ENCODE results near the gene THAP8. TPM values are rescaled to one million over a fixed set of nuclear protein-coding genes. Genes with fewer than 3 reads are reported as not detected.

Gene THAP8
- total and polyA plus RNA-seq, 2 donors: 5.4 to 5.7 TPM

DNA sequence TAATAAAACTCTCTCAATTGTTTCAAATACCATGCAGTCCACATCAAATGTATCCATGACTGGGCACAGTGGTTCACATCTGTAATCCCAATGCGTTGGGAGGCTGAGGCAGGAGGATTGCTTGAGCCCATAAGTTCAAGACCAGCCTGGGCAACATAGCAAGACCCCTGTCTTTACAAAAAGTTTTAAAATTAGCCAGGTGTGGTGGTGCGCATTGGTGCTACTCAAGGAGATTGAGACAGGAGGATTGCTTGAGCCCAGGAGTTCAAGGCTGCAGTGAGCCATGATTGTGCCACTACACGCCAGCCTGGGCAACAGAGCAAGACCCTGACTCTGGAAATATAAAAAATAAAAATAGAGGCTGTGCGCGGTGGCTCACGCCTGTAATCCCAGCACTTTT is 26.4 kb downstream of the THAP8 start:
- no peak overlapping the region for H3K27ac ChIP-seq (ENCODE audit: low read depth in 1 of 2, low read length in 1 of 2)
- DNase-seq (ENCODE audit: low read depth in 6 of 9, low spot score in 9 of 9): no peak
- no peaks in the 10 kb centered on the region for H3K27me3 ChIP-seq (ENCODE audit: control insufficient read depth in 2 of 2, insufficient read depth in 1 of 2, low read length in 1 of 2)
- 97% methylated on average over 6 of the region's 6 CpGs for WGBS
- peaks cover 10 to 34% of the 10 kb centered on the region in 2 donors for H3K36me3 ChIP-seq (ENCODE audit: control insufficient read depth in 2 of 2, insufficient read depth in 2 of 2, low read length in 1 of 2)
- no peaks in the 10 kb centered on the region for H3K9me3 ChIP-seq (ENCODE audit: control insufficient read depth in 2 of 2, insufficient read depth in 1 of 2, low read length in 1 of 2)
- no peak overlapping the region for H3K4me3 ChIP-seq (ENCODE audit: low read length in 2 of 2)
- H3K4me1 ChIP-seq (ENCODE audit: control insufficient read depth in 2 of 2, insufficient read depth in 2 of 2, low read length in 2 of 2): peaks cover 4 to 6% of the 10 kb centered on the region in 2 donors

GRCh38 chr19:36026091-36026876 is 27.8 kb downstream of the THAP8 start:
- WGBS: 95% methylated on average over 49 of the region's 49 CpGs
- no peak overlapping the region for H3K4me3 ChIP-seq (ENCODE audit: low read length in 2 of 2)
- no peaks in the 10 kb centered on the region for H3K27me3 ChIP-seq (ENCODE audit: control insufficient read depth in 2 of 2, insufficient read depth in 1 of 2, low read length in 1 of 2)
- H3K4me1 ChIP-seq (ENCODE audit: control insufficient read depth in 2 of 2, insufficient read depth in 2 of 2, low read length in 2 of 2): no peaks in the 10 kb centered on the region
- H3K9me3 ChIP-seq (ENCODE audit: control insufficient read depth in 2 of 2, insufficient read depth in 1 of 2, low read length in 1 of 2): no peaks in the 10 kb centered on the region
- peaks cover 18 to 41% of the 10 kb centered on the region in 2 donors for H3K36me3 ChIP-seq (ENCODE audit: control insufficient read depth in 2 of 2, insufficient read depth in 2 of 2, low read length in 1 of 2)
- H3K27ac ChIP-seq (ENCODE audit: low read depth in 1 of 2, low read length in 1 of 2): no peak overlapping the region
- no peak for DNase-seq (ENCODE audit: low read depth in 6 of 9, low spot score in 9 of 9)

GRCh38 chr19:36025541-36025940 is 28.5 kb downstream of the THAP8 start:
- H3K36me3 ChIP-seq (ENCODE audit: control insufficient read depth in 2 of 2, insufficient read depth in 2 of 2, low read length in 1 of 2): peaks cover 18 to 44% of the 10 kb centered on the region in 2 donors
- no peaks in the 10 kb centered on the region for H3K4me1 ChIP-seq (ENCODE audit: control insufficient read depth in 2 of 2, insufficient read depth in 2 of 2, low read length in 2 of 2)
- no peaks in the 10 kb centered on the region for H3K9me3 ChIP-seq (ENCODE audit: control insufficient read depth in 2 of 2, insufficient read depth in 1 of 2, low read length in 1 of 2)
- H3K27me3 ChIP-seq (ENCODE audit: control insufficient read depth in 2 of 2, insufficient read depth in 1 of 2, low read length in 1 of 2): no peaks in the 10 kb centered on the region
- no peak overlapping the region for H3K4me3 ChIP-seq (ENCODE audit: low read length in 2 of 2)
- no peak for DNase-seq (ENCODE audit: low read depth in 6 of 9, low spot score in 9 of 9)
- H3K27ac ChIP-seq (ENCODE audit: low read depth in 1 of 2, low read length in 1 of 2): no peak overlapping the region
- WGBS: 96% methylated on average over 1 of the region's 1 CpG

DNA sequence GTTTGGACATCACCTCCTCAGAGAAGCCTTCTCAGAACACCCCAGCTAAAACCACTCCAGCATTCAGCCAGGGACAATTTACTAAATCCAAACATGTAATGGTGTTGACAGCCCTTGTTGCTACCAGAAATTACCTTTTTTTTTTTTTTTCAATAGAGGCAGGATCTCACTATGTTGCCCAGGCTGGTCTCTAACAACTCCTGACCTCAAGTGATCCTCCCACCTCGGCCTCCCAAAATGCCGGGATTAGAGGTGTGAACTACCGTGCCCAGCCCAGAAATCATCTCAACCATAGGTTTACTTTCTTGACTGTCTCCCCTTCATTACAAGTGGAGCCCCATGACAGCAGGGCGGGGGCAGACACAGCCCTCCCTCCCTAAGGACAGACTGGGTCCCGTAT is 30.7 kb downstream of the THAP8 start:
- Histone ChIP-seq H3K4me1 (ENCODE audit: control insufficient read depth in 2 of 2, insufficient read depth in 2 of 2, low read length in 2 of 2) (no peaks in the 10 kb centered on the region), H3K36me3 (ENCODE audit: control insufficient read depth in 2 of 2, insufficient read depth in 2 of 2, low read length in 1 of 2) (peaks cover 23 to 47% of the 10 kb centered on the region in 2 donors), H3K27me3 (ENCODE audit: control insufficient read depth in 2 of 2, insufficient read depth in 1 of 2, low read length in 1 of 2) (no peaks in the 10 kb centered on the region), H3K4me3 (ENCODE audit: low read length in 2 of 2) (no peak overlapping the region), H3K27ac (ENCODE audit: low read depth in 1 of 2, low read length in 1 of 2) (no peak overlapping the region), H3K9me3 (ENCODE audit: control insufficient read depth in 2 of 2, insufficient read depth in 1 of 2, low read length in 1 of 2) (no peaks in the 10 kb centered on the region)
- WGBS: 98% methylated on average over 5 of the region's 5 CpGs
- no peak for DNase-seq (ENCODE audit: low read depth in 6 of 9, low spot score in 9 of 9)

GRCh38 chr19:36019061-36019670 is 34.9 kb downstream of the THAP8 start:
- no peak for DNase-seq (ENCODE audit: low read depth in 6 of 9, low spot score in 9 of 9)
- 98% methylated on average over 22 of the region's 22 CpGs for WGBS
- H3K4me3 ChIP-seq (ENCODE audit: low read length in 2 of 2): no peak overlapping the region
- no peak overlapping the region for H3K27ac ChIP-seq (ENCODE audit: low read depth in 1 of 2, low read length in 1 of 2)
- no peaks in the 10 kb centered on the region for H3K27me3 ChIP-seq (ENCODE audit: control insufficient read depth in 2 of 2, insufficient read depth in 1 of 2, low read length in 1 of 2)
- no peaks in the 10 kb centered on the region for H3K9me3 ChIP-seq (ENCODE audit: control insufficient read depth in 2 of 2, insufficient read depth in 1 of 2, low read length in 1 of 2)
- peaks cover 4 to 9% of the 10 kb centered on the region in 2 donors for H3K4me1 ChIP-seq (ENCODE audit: control insufficient read depth in 2 of 2, insufficient read depth in 2 of 2, low read length in 2 of 2)
- H3K36me3 ChIP-seq (ENCODE audit: control insufficient read depth in 2 of 2, insufficient read depth in 2 of 2, low read length in 1 of 2): peaks cover 27% of the 10 kb centered on the region in 2 donors

DNA sequence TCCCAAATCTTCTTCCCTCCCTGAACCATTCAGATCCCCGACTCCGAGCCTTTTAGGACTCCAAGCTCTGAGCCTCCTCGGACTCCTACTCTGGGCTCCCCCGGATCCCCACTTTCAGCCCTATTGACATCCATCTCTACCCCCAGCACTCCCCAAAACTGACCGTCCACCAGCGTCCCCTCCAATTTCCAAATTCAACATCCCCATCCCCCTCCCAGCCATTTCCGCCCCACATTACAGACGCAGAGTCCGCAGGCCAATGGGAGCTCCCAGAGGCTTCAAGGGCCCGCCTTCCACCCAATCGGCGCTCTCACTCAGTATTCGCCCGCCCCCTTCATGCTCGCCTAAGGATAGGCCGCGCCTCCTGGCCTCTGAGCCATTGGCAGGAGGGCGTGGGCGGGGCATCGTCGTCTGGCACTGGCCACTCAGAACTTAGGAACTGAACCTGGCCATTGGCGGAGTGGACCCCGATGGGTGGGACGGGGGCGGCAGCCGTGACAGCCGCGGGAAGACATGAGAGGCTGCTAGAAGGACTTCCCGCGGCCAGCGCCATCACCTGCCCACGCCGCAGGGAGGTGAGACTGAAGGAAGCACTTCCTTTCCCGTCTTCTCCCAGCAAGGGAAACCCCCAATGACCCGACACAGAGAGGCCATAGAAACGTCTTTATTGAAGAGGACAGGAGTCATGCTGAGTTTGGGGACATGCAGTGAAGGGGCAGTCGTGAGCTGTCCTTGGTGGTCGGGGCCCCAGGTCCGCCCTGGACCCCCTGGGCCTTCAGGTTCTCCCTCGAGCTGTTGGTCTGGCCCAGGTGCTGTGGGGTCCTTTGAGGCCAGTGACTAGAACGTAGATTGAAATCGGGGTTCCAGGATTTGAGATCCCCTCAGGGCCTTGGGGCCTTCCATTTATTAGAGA is 39.8 kb downstream of the THAP8 start, which contains the start of gene ALKBH6:
TSS of gene ALKBH6 (minus strand) at position 202 of the 913 bp plus-strand sequence. CDS start 816 bp downstream, outside the sequence.
- 3% methylated on average over 42 of the region's 42 CpGs for WGBS
- Histone ChIP-seq H3K36me3 (ENCODE audit: control insufficient read depth in 2 of 2, insufficient read depth in 2 of 2, low read length in 1 of 2) (peaks cover 15% of the 10 kb centered on the region in 2 donors), H3K4me1 (ENCODE audit: control insufficient read depth in 2 of 2, insufficient read depth in 2 of 2, low read length in 2 of 2) (peaks cover 15 to 17% of the 10 kb centered on the region in 2 donors), H3K27ac (ENCODE audit: low read depth in 1 of 2, low read length in 1 of 2) (peak within 1 kb of the TSS; percentile 40 to 73), H3K27me3 (ENCODE audit: control insufficient read depth in 2 of 2, insufficient read depth in 1 of 2, low read length in 1 of 2) (peaks cover 0 to 9% of the 10 kb centered on the region in 2 donors), H3K4me3 (ENCODE audit: low read length in 2 of 2) (peak within 1 kb of the TSS; percentile 54 to 61), H3K9me3 (ENCODE audit: control insufficient read depth in 2 of 2, insufficient read depth in 1 of 2, low read length in 1 of 2) (no peaks in the 10 kb centered on the region)
- DNase-seq (ENCODE audit: low read depth in 6 of 9, low spot score in 9 of 9): peak; percentile 89 to 99 (median 96)

DNA sequence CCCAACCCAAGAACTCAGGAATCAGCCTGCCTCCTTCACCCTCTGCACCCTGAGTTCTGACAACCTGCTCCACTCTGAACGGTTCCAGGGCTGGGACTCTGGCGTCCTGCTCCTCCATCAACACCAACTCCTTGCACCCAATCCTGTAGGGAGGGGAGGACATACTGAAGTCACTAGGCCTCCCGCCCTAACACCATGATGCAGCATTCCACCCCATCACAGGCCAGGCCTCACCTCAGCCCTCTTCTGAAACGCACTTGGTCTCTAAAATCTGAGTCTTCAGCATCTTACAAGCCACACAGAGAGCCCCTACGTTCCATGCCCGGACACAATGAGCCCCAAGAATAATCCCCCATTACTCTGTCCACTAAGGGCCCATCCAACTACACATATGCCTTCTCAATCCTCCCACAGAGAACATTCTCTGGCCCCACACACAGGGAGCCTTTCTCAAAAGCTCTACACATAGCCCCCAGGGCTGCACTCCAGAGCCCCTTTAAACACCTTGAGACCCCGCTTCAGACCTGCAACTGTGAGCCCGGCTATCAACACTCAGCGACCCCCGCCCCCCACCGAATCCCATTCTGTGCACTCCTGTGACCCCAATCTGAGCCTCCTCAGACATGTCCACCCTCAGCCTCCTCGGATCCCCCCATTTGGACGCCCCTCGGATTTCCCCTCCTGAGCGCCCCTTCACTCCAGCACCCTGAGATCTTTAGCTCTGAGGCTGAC is 40.6 kb downstream of the THAP8 start:
- DNase-seq (ENCODE audit: low read depth in 6 of 9, low spot score in 9 of 9): no peak
- WGBS: 39% methylated on average over 15 of the region's 15 CpGs
- Histone ChIP-seq H3K4me1 (ENCODE audit: control insufficient read depth in 2 of 2, insufficient read depth in 2 of 2, low read length in 2 of 2) (peaks cover 20% of the 10 kb centered on the region in 2 donors), H3K27me3 (ENCODE audit: control insufficient read depth in 2 of 2, insufficient read depth in 1 of 2, low read length in 1 of 2) (peaks cover 0 to 17% of the 10 kb centered on the region in 2 donors), H3K36me3 (ENCODE audit: control insufficient read depth in 2 of 2, insufficient read depth in 2 of 2, low read length in 1 of 2) (peaks cover 10 to 13% of the 10 kb centered on the region in 2 donors), H3K27ac (ENCODE audit: low read depth in 1 of 2, low read length in 1 of 2) (peak overlapping the region; percentile 40 to 73), H3K9me3 (ENCODE audit: control insufficient read depth in 2 of 2, insufficient read depth in 1 of 2, low read length in 1 of 2) (no peaks in the 10 kb centered on the region), H3K4me3 (ENCODE audit: low read length in 2 of 2) (peak overlapping the region; percentile 54 to 61)

GRCh38 chr19:36010402-36010801 is 43.7 kb downstream of the THAP8 start:
- peaks cover 0 to 22% of the 10 kb centered on the region in 2 donors for H3K27me3 ChIP-seq (ENCODE audit: control insufficient read depth in 2 of 2, insufficient read depth in 1 of 2, low read length in 1 of 2)
- no peak overlapping the region for H3K4me3 ChIP-seq (ENCODE audit: low read length in 2 of 2)
- H3K36me3 ChIP-seq (ENCODE audit: control insufficient read depth in 2 of 2, insufficient read depth in 2 of 2, low read length in 1 of 2): peaks cover 0 to 17% of the 10 kb centered on the region in 2 donors
- whole genome bisulfite sequencing: 97% methylated on average over 11 of the region's 11 CpGs
- H3K27ac ChIP-seq (ENCODE audit: low read depth in 1 of 2, low read length in 1 of 2): no peak overlapping the region
- peaks cover 20% of the 10 kb centered on the region in 2 donors for H3K4me1 ChIP-seq (ENCODE audit: control insufficient read depth in 2 of 2, insufficient read depth in 2 of 2, low read length in 2 of 2)
- H3K9me3 ChIP-seq (ENCODE audit: control insufficient read depth in 2 of 2, insufficient read depth in 1 of 2, low read length in 1 of 2): no peaks in the 10 kb centered on the region
- no peak for DNase-seq (ENCODE audit: low read depth in 6 of 9, low spot score in 9 of 9)
